Nucleus accumbens (tissue), 56 donors: ENCODE results near the gene KCNIP4.

Source experiments
- DNase-seq, 56 donors: peaks; one replicate each; lab custom pipeline; 2025; lab: John Stamatoyannopoulos, UW

Gene KCNIP4

DNA sequence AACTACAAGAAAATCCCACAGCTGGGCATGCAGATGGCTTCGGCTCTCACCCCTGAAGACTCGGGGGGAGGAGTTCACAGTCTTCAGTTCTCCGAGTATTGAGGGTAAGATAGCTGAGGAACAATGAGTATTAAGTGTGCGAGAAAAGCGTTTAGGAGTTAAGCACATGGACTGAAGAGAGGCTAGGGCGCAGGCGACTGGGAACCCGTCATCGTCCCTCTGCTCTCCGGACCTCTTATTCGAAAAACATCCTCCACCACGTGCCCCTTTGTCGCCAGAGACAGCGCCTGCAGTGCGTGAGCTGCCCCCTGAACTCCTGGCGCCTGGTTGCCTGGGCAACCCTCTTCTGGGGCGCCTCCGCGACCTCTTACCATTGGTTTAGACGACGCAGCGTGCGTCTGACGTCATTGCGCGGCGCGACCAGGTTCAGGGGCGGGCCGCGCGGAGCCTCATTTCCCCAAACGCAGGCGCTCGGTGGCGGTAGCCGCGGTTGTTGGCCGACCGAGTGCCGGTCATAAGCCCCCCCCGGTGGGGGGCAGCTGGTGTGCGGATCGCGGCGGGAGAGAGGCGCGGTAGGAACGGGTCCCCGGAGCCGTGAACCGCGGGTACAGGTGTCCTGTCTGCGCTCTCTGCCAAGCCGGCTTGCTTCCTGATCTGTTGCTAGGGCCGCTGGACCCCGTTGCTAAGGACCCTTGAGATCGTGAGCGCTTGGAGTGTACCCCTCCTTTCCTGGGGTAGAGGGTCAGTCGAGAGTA lies 1248.4 kb downstream of the KCNIP4 start, which contains the start of gene PACRGL:
PACRGL (plus strand) TSS at position 452 of the 755 bp plus-strand sequence. CDS start 4,024 bp downstream, outside the sequence.
- DNase-seq = peak; percentile 51 to 97 (median 89)

DNA sequence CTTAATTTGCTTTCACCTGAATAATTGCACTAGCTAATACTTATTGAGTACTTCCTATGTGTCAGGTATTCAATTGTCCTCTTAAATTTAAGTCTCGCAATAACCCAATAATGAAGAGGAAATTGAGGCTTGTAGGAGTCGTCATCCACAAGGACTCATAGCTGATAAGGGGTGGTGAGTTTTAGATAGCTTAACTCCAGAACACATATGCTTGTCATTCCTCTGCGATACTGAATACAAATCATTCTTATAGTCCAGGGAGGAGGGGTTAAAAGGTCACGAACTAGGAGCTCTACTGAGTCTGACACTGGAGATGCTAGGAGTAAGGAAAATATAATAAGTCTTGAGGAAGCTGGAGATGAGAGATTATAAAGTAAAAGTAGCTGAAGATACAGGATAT lies 1249.8 kb downstream of the KCNIP4 start:
- no peak for DNase-seq

DNA sequence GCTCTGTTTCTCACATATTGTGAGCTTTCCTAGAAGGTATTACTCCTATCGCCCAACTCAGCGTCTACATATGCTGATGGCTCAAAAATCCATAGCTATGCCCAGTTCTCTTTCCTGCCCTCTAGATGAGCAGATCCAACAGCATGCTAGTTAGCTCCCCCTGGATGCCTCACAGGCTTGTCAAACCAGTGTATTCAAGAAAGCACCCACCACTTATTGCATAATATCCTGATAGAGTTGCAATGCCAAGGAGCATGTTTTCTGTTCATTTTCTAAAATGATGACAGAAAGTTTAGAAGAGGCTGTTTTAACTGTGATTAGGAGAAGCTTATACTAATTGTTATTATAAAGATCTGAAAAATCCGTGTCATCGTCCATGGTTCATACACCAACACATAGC lies 1250.2 kb downstream of the KCNIP4 start:
- DNase-seq = peak in 4 of 56 donors; percentile 1 to 3 (median 2)

DNA sequence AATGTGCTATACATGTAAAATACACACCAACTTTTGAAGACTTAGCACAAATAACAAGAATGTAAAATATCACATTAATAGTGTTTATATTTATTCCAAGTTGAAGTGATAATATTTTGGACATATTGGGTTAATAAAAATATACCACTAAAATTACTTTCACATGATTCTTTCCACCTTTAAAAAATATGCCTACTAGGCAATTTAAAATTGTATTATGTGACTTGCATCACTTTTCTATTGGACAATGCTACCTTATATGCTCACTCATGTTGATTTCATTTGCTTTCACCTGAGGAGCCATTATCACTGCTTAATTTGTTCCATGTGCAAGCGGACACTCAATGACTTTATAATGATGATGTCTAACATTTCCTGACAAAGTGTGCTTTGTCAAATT lies 1251.8 kb downstream of the KCNIP4 start:
- no peak for DNase-seq

DNA sequence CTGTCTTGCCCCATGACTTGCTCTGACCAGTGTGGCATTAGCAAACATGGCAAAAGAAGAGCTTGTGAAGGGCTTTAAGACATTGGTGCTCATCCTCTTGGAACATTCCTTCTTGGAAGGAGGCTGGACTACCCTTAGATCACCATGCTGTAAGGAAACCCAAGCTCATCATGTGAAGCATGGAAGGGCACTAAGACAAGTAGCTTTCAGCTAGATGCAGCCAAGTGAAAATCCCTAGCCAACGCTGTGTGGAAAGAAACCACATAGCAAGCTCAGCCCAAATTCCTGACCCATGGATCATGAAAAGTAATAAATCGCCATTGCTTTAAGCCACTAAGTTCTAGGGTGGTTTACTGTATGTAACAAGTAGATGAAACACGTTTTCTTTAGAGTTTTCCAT lies 1260.7 kb downstream of the KCNIP4 start:
- DNase-seq = no peak

DNA sequence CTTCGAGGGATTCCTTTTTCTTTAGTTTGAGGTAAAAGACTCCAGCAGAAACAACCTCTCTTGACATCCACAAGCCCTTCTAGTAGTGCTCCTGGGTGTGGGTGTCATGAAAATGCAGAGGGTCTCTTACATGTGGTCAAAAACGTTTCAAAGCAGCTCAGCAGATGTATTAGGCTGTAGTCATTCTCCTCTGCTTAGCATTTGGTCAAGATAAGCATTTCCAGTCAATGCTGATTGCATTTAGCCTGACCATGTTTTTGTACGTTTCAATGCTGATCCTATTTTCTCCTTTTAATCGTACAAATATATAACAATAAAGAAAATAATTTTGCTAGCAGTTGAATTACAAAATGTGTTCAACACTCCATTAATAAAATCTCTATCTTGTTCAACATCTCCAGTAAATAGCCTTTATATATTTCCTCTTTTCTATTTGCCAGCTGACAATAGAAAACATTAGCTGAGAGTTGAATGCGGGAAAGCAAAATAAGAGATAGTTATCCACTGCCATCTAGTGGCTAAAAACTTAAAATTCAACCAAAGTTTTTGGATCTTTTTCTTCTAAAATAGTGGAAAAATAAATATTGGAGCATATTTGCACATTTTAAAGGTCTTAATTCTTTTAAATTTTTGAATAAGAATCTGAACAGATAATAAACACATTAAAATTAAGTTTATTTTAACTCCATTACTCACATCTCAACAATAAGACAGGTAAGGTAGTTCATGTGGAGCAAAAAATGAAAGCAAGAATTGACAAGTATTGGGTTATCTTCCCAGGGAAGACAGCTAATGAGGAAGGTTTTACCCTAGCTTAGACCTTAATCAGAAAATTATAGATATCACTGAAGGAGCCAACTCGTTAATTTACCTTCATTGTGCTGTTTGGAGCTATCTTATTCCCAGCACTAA lies 1263.5 kb downstream of the KCNIP4 start:
- no peak for DNase-seq

DNA sequence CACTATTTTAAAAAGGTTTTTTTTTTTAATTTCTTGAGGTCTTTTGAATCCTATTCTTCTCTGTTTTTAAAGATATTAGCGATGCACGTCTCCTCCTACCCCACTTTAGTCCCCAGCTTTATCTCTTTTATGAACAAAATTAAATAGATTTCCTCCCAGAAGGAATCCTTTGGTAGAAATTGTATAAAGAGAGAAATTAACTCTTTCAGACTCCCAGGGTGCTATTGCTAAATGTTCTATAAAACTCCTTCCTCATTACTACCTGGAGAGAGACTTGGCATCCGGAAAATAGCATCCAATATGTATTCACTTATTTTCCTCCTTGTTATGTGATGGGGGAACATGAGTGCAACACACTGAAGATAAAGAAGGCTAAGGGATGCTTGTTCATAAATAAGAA lies 1264.8 kb downstream of the KCNIP4 start:
- no peak for DNase-seq

DNA sequence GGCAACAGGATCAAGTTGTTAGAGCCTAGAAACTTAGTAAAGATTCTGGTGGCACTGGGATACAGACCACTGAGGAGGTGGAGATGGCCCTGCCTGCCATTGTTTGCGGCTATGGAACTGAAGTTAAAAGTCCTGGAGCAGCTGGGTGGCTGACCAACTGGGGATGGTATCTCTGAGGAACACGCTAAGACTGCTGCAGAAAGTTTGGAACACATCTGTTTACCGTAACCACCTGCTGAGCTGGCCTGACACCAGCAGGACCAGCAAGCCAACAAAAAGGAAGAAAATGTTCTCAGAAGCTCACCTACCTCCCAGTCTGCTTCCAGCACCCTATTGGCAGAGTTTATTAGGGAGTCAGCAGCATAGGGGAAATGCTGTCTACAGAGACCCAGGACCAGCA lies 1265.7 kb downstream of the KCNIP4 start:
- DNase-seq = no peak

DNA sequence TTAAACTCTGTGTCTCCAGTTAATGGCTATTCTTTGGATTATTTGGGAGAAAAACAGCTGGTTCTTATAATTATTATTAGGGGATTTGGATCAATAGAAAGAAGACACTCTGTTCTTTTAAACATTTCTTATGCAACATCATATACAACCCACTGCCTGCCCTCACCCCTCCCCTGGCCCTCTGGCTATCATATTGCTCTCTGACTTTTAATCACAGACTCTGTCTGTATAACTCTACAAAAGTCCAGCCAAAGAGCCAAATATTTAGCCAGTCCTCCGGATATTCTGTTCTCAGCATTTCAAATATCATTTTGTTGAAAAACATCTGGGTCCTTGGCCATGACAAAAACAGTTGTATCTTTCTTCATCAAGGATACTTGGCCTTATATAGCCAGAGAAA lies 1267.3 kb downstream of the KCNIP4 start:
- DNase-seq = no peak

DNA sequence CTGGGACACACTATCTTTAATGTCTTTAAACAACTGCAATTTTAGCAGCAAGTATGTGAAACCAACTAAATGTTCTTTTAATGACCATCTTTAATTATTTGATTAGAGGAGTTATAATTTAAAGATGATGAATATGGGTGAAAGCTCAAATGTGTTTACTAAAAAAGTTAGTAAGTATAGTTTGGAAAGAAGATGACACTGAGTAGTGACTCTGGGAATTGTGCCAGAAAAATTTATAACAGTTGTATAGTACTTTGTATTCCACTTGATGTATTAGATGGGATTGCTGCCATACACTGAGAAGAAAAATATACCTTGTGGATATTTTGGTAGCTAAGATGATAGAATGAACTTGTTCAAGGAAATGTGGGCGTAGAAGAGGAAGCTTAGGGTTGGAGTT lies 1267.8 kb downstream of the KCNIP4 start:
- DNase-seq = no peak

DNA sequence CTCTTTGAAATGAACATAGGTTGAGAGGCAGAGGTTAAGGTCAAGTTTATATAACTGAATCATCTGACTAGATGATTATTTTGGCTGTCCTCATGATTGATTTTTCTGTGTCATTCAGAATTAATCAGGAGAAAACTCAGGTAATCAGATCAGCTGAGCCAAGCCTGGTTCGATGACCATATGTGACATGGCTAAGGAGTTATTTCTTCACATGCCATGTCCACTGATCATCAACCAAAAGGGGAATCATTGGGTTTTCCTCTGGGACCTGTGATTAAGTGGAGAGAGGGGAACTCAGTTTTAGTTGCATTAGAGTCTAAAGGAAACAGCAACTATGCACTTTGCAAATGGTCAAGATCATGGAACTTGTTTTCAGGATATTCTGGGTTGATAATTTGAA lies 1268.6 kb downstream of the KCNIP4 start:
- no peak for DNase-seq
